ENCODE results near the gene CCDC157.

Gene CCDC157

DNA sequence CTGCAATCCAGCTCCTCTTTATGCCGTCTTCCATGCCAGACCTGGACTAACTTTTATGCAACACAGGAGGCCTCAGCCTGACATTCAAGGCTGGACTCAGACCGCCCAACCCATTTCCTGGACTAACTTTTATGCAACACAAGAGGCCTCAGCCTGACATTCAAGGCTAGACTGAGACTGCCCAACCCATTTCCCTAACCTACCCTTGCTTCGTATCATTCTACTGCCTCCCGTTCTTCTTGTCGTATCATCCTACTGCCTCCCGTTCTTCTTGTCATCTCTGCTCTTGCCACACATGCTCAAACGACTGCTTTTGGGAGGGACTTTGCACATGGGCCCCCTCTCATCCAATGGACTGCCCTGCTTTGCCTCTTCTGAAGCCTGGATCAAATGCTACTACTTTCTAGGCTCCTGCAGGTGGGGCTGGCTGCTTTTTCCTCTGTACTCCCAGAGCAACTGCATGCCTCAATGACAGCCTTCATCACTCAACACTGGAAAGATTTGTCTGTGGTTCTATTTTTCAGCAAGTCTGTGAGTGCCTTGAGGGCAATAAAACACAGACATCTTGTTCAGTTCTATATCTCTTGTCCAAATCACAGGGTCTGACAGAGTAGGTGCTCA lies 37.9 kb upstream of the CCDC157 start:
- Histone ChIP-seq H3K4me3 (ENCODE audit: low read length) (no peak overlapping the region), H3K36me3 (ENCODE audit: insufficient read depth, low read length) (no peaks in the 10 kb centered on the region)

DNA sequence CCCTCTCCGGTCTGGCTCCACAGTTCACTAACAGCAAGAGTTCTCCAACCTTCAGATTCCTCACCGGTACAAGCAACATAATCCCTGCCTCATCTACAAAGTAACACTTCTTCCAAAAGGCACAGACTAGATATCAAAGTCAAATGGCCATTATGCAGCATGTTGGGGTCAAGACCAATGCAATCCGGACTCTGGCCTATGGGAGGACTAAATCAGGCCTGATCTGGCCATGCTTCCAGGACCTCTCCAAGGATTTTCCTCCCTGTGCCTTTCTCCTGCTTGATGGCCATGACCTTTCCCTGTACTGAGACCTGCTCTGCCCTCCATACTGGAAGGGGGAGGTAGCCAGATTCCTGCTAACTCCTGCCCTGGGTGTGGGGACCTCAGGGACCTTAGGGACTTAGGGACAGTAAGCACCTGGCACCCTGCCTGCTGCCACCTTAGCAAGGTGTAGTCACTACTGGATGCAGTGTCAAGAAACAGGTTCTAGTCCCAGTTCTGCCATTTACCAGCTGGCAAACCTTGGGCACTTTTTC lies 36.7 kb upstream of the CCDC157 start:
- Histone ChIP-seq H3K4me3 (ENCODE audit: low read length) (no peak overlapping the region), H3K4me1 (ENCODE audit: insufficient read depth, low read length) (no peaks in the 10 kb centered on the region), H3K9me3 (ENCODE audit: low read length) (no peaks in the 10 kb centered on the region), H3K27me3 (ENCODE audit: insufficient read depth, low read length) (no peaks in the 10 kb centered on the region), H3K36me3 (ENCODE audit: insufficient read depth, low read length) (no peaks in the 10 kb centered on the region), H2AFZ (ENCODE audit: low read depth, low read length) (no peak overlapping the region)

More for the DNA sequence above, 37.9 kb upstream of the CCDC157 start:
- no peaks in the 10 kb centered on the region for H3K9me3 ChIP-seq (ENCODE audit: low read length)
- H3K27me3 ChIP-seq (ENCODE audit: insufficient read depth, low read length): no peaks in the 10 kb centered on the region
- H3K4me1 ChIP-seq (ENCODE audit: insufficient read depth, low read length): no peaks in the 10 kb centered on the region
- H2AFZ ChIP-seq (ENCODE audit: low read depth, low read length): no peak overlapping the region

DNA sequence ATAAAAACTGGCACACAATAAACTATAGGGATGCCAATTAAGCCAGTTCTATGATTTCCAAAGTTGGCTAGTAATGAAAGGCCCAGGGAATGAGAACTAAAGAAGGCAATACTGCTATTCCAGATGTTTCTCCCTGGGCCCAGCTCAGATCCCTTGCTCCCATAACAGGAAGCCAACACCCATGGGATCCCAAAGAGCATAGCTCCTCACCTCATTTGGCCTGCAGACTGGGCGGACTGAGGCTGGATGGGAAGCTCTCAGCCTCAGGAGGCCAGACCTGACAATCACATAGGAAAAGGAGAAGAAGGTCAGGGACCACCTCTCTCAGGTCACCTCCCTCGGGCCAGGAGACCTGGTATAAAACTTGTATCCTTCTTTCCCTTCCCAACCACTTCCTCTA lies 35.3 kb upstream of the CCDC157 start:
- no peaks in the 10 kb centered on the region for H3K36me3 ChIP-seq (ENCODE audit: insufficient read depth, low read length)
- H3K9me3 ChIP-seq (ENCODE audit: low read length): no peaks in the 10 kb centered on the region
- H3K4me3 ChIP-seq (ENCODE audit: low read length): no peak overlapping the region
- H3K27me3 ChIP-seq (ENCODE audit: insufficient read depth, low read length): no peaks in the 10 kb centered on the region
- no peak overlapping the region for H2AFZ ChIP-seq (ENCODE audit: low read depth, low read length)
- H3K4me1 ChIP-seq (ENCODE audit: insufficient read depth, low read length): peaks cover 10% of the 10 kb centered on the region

DNA sequence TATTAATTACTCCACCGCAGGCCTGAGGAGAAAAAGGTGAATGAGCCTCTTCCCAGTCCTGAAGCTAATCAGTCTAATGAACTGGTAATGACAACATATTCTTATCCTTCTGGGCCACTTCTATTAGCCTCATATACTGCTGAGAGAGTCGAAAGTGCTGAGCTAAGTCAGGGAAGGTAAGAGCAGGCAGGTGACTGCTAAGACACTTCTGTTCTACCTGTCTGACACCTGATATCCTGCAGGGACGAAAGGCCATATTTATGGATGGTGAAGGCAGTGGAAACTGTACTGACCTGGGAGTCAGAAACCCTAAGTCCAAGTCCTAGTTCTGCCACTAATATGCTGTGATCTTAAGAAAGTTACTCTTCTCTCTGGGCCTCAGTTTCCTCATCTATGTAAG lies 33.6 kb upstream of the CCDC157 start:
- H3K36me3 ChIP-seq (ENCODE audit: insufficient read depth, low read length): no peaks in the 10 kb centered on the region
- no peak overlapping the region for H3K4me3 ChIP-seq (ENCODE audit: low read length)
- peaks cover 14% of the 10 kb centered on the region for H3K4me1 ChIP-seq (ENCODE audit: insufficient read depth, low read length)
- no peaks in the 10 kb centered on the region for H3K9me3 ChIP-seq (ENCODE audit: low read length)
- H2AFZ ChIP-seq (ENCODE audit: low read depth, low read length): no peak overlapping the region
- H3K27me3 ChIP-seq (ENCODE audit: insufficient read depth, low read length): no peaks in the 10 kb centered on the region

DNA sequence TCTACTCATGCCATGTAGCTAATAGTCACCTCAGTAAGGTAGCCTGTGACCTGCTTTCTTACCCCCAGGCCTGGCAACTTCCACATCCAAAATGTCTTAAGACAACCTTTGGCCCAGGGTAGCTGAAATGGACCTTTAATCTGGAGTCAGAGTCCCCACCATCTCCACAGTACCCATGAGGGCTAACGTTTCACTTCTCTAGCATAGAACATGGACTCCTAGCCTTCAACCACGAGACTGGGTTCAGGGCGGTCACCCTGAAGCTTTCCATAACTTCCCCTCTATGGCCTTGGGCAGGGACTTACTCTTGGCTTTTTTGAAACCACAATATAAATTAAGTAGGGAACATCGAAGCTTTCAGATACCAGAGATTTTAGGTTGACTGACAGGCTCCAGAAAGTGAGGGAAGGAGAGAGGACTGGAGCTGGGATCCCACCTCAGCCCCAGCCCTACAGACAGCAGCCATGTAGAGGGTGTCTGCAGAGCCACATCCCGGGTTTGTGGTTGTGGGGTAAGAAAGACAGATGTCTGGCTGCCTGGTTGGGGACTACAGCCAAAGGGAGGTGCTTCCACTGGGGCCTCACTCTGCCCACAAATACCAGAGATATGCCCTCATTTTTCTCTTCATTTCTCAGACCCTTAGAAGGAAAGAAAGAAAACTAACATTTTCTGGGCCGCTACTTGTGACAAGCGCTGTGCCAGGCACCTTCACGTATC lies 32.6 kb upstream of the CCDC157 start:
- Histone ChIP-seq H3K36me3 (ENCODE audit: insufficient read depth, low read length) (no peaks in the 10 kb centered on the region), H3K27me3 (ENCODE audit: insufficient read depth, low read length) (no peaks in the 10 kb centered on the region), H3K4me1 (ENCODE audit: insufficient read depth, low read length) (peaks cover 14% of the 10 kb centered on the region), H3K4me3 (ENCODE audit: low read length) (no peak overlapping the region), H2AFZ (ENCODE audit: low read depth, low read length) (no peak overlapping the region), H3K9me3 (ENCODE audit: low read length) (no peaks in the 10 kb centered on the region)

DNA sequence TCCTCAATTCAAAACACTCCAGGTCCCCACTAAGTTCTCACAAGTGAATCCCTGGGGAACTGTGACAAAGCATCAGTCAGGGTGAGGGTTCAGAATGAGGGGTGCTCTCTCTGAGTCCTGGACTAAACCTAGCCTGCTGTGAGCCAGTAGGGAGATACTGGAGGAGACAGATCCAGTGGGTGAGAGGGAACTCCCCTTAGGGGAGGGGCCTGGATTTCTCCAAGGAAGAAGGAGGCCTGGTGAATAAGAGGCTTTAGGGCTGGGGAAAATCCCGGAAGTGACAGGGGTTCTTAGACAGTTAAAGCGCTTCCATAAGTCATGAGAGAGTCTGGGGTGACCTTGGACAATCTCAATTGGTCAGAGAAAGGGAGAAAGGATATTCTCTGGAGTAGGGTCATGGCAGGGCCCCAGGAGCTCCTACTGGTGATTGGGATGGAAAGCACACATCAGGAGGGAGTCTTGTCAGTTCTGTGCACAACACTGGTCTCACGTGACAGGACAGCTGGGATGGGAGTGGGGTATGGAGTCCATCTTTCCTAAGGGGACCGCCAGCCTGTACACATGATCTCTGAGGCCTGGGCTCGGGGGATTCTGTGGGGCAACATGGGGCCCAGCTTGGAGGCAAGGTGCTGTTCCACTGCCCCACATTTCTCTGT lies 31.6 kb upstream of the CCDC157 start:
- H3K4me1 ChIP-seq (ENCODE audit: insufficient read depth, low read length): peaks cover 14% of the 10 kb centered on the region
- no peaks in the 10 kb centered on the region for H3K36me3 ChIP-seq (ENCODE audit: insufficient read depth, low read length)
- H3K9me3 ChIP-seq (ENCODE audit: low read length): no peaks in the 10 kb centered on the region
- no peak overlapping the region for H3K4me3 ChIP-seq (ENCODE audit: low read length)
- no peaks in the 10 kb centered on the region for H3K27me3 ChIP-seq (ENCODE audit: insufficient read depth, low read length)
- H2AFZ ChIP-seq (ENCODE audit: low read depth, low read length): no peak overlapping the region

DNA sequence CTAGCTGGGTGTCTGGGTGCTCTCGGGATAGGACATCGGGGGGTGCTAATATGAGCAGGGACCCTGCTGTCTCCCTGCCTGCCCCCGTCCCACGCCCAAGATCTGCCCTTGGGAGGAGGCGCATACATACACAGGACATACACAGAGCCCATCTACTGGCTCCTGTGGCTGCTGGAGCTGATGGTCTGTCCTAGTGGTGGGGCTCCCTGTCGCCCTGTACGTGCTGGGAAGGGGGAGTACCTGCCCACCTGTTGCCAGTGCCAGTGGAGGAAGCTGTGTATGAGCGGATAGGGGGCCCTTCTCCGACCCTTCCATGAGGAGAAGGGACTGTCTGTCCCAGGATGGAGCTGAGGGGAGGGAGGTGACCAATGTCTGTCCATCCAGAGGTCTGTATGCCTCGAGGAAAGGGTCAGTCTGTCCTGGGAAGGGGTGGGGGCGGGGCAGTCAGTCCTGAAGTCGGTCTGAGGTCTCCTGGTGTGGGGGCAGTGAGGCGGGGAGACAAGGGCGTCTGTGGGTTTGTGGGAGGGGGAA lies 31.0 kb upstream of the CCDC157 start:
- H3K27me3 ChIP-seq (ENCODE audit: insufficient read depth, low read length): no peaks in the 10 kb centered on the region
- H3K4me3 ChIP-seq (ENCODE audit: low read length): peak overlapping the region; percentile 95
- no peak overlapping the region for H2AFZ ChIP-seq (ENCODE audit: low read depth, low read length)
- H3K4me1 ChIP-seq (ENCODE audit: insufficient read depth, low read length): peaks cover 14% of the 10 kb centered on the region
- H3K9me3 ChIP-seq (ENCODE audit: low read length): no peaks in the 10 kb centered on the region
- peaks cover 4% of the 10 kb centered on the region for H3K36me3 ChIP-seq (ENCODE audit: insufficient read depth, low read length)

DNA sequence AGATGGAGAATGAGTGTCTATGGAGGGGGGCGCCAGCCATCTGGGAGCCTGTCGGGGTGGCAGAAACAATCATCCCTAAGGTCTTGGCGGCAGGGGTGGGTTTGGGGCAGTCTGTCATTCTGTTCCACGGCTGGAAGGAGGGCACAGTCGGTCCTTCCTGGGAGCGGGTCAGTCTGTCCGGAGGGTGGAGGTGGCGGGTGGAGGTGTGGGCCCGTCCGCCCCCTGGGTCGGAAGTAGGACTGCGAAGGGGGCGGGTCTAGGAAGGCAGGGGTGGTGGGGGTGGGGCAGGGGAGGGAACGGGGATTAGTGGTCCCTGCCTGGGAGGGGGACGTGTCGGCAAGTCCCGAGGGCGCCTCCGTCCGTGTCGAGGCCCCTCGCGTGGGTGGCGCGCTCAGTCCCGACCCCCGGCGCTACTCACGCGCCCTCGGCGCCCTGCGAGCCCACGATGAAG lies 30.5 kb upstream of the CCDC157 start:
- Histone ChIP-seq H3K27me3 (ENCODE audit: insufficient read depth, low read length) (no peaks in the 10 kb centered on the region), H3K9me3 (ENCODE audit: low read length) (no peaks in the 10 kb centered on the region), H2AFZ (ENCODE audit: low read depth, low read length) (no peak overlapping the region), H3K4me1 (ENCODE audit: insufficient read depth, low read length) (peaks cover 14% of the 10 kb centered on the region), H3K4me3 (ENCODE audit: low read length) (peak overlapping the region; percentile 95), H3K36me3 (ENCODE audit: insufficient read depth, low read length) (peaks cover 6% of the 10 kb centered on the region)

DNA sequence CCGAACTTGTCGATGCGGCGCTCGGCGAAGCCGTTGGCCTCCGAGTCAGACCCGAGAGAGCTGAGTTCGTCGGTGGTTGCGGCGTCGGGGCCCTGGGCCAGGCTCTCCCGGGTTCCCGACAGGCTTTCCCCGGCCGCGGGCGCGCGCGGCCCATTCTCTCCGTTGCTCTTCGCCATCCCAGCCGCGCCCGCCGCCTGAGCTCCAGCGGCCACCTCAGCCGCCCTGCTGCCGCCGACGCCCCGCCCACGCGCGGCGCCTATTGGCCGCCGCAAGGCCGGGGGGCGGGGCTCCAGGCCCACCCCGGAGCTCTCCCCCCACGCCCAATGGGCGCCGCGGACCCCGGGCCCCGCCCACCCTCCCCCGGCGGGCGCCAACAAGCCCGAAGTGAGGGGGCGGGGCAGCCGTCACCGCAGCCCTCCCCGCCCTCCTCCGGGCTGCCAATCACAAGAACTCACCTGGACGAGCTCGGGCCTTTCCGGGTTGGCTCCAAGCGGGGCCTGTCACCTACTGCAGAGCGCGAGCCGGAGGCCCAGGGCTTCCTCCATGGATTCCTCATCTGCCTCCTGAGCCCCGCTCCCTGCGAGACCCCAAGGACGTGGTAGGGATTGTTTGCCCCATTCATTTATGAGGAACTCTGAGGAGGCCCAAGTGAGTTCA lies 30.0 kb upstream of the CCDC157 start, which contains the start of gene TBC1D10A:
Gene TBC1D10A, minus strand, starts transcription at position 236 of the 657 bp plus-strand sequence. Its CDS starts 60 bp downstream, at position 176.
- peak within 1 kb of the TSS; percentile 95 for H3K4me3 ChIP-seq (ENCODE audit: low read length)
- H3K9me3 ChIP-seq (ENCODE audit: low read length): no peaks in the 10 kb centered on the region
- H3K36me3 ChIP-seq (ENCODE audit: insufficient read depth, low read length): peaks cover 7% of the 10 kb centered on the region
- no peaks in the 10 kb centered on the region for H3K27me3 ChIP-seq (ENCODE audit: insufficient read depth, low read length)
- peaks cover 14% of the 10 kb centered on the region for H3K4me1 ChIP-seq (ENCODE audit: insufficient read depth, low read length)
- H2AFZ ChIP-seq (ENCODE audit: low read depth, low read length): peak within 1 kb of the TSS; percentile 29

DNA sequence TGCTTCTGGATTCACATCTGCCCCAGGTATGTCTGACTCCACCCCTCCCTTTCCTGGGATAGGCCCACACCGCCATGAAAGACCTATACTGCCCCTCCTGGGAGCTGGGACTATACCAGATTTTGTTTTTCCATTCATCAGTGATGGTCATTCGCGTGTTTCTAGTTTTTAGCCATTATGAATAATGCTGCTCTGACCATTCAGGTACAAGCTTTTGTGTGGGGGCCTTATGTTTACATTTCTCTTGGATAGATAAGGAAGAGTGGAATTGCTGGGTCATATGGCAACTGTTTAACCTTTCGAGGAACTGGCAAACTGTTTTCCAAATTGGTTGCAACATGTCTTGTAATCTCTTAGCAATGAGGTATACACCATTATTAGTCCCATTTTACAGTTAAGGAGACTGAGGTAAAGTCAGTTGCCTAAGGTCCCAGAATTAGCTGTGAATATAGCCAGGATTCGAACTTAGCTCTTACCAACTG lies 28.9 kb upstream of the CCDC157 start:
- H3K36me3 ChIP-seq (ENCODE audit: insufficient read depth, low read length): peaks cover 15% of the 10 kb centered on the region
- no peak overlapping the region for H3K4me3 ChIP-seq (ENCODE audit: low read length)

DNA sequence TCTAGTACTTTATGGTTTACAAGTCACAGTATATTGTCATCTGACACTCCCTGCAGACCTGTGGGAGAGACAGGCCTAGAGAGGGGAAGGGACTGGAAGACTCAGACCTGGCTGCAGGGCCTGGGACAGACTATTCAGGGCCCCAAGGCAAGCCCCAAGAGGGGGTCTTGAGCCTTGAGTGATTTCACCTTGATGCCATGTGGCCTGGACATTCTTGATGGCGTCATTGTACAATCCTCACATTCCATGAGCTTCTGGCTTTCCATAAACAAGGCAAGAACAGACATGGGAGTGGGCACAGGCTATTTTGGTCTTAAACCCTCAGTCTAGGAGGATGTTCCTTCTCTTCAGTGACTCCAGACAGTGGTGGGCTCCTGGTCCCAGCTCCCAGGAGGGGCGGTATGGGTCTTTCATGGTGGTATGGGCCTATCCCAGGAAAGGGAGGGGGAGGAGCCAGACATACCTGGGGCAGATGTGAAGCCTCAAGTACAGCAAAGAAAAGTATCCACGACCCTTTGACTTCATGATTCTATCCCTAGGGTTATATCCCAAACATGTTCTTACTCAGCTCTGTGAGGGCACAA lies 28.2 kb upstream of the CCDC157 start:
- H3K27me3 ChIP-seq (ENCODE audit: insufficient read depth, low read length): no peaks in the 10 kb centered on the region
- no peaks in the 10 kb centered on the region for H3K9me3 ChIP-seq (ENCODE audit: low read length)
- peaks cover 14% of the 10 kb centered on the region for H3K4me1 ChIP-seq (ENCODE audit: insufficient read depth, low read length)
- peaks cover 21% of the 10 kb centered on the region for H3K36me3 ChIP-seq (ENCODE audit: insufficient read depth, low read length)
- H2AFZ ChIP-seq (ENCODE audit: low read depth, low read length): no peak overlapping the region
- H3K4me3 ChIP-seq (ENCODE audit: low read length): no peak overlapping the region

More for the DNA sequence above, 28.9 kb upstream of the CCDC157 start:
- no peak overlapping the region for H2AFZ ChIP-seq (ENCODE audit: low read depth, low read length)
- peaks cover 14% of the 10 kb centered on the region for H3K4me1 ChIP-seq (ENCODE audit: insufficient read depth, low read length)
- H3K27me3 ChIP-seq (ENCODE audit: insufficient read depth, low read length): no peaks in the 10 kb centered on the region
- no peaks in the 10 kb centered on the region for H3K9me3 ChIP-seq (ENCODE audit: low read length)

DNA sequence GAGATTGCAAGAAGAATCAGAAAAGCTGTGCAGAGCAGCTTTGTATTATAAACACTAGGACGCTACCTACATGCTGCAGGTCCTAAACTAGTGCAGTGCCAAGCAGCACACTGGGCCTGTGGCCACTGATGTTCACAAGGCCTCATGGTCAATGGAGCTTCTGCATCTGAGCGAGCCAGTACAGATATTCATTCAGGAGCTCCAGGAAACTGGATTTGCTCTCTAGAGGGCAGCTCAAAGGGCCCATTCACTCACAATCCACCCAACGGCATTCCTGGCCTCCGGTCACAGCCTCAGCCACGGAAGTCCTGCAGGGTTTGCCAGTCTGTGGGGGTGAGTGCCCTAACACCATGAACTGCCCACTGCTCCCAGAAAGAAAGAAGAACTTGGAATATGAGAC lies 24.3 kb upstream of the CCDC157 start:
- Histone ChIP-seq H3K9me3 (ENCODE audit: low read length) (no peaks in the 10 kb centered on the region), H2AFZ (ENCODE audit: low read depth, low read length) (no peak overlapping the region), H3K36me3 (ENCODE audit: insufficient read depth, low read length) (peaks cover 61% of the 10 kb centered on the region), H3K27me3 (ENCODE audit: insufficient read depth, low read length) (no peaks in the 10 kb centered on the region), H3K4me1 (ENCODE audit: insufficient read depth, low read length) (no peaks in the 10 kb centered on the region), H3K4me3 (ENCODE audit: low read length) (no peak overlapping the region)
